HEK293T (cell line): Measurements from ENCODE around the gene SLC43A2.
"Not testable (repeated sequence)": the region's sequence is repeated elsewhere in the genome, so short reads cannot be mapped to it uniquely, and the experiment has no call there.

Source experiments
- CTCF ChIA-PET: fragments of 350-600 bp; formaldehyde crosslinking; extraction: SDS; loops from one replicate; lab custom pipeline; 2021; ENCODE audit warnings: antibody characterized with exemption, inconsistent platforms; lab: Yijun Ruan, JAX
- POLR2A ChIA-PET: fragments of 350-600 bp; formaldehyde crosslinking; extraction: SDS; loops from one replicate; lab custom pipeline; 2020; ENCODE audit warnings: antibody characterized with exemption, inconsistent platforms; lab: Yijun Ruan, JAX
- DNase-seq: peaks from one replicate; pipeline ENCODE4 v3.0.0; 2012; ENCODE audit warnings: mixed read lengths; ENCODE audit errors: extremely low spot score
- ARNT ChIP-seq: fragments of 450-650 bp; IDR thresholded peaks from 2 replicates; pipeline ENCODE4 v1.6.1; 2017; ENCODE audit warnings: mild to moderate bottlenecking
- BHLHE40 ChIP-seq: fragments of 450-650 bp; IDR thresholded peaks from 2 replicates; pipeline ENCODE4 v1.6.1; 2016; ENCODE audit warnings: mild to moderate bottlenecking, moderate library complexity, borderline replicate concordance
- CTBP1 ChIP-seq: fragments of 450-650 bp; IDR thresholded peaks from 2 replicates; pipeline ENCODE4 v1.6.1; 2016; ENCODE audit warnings: borderline replicate concordance
- ELF4 ChIP-seq: fragments of 450-650 bp; IDR thresholded peaks from 2 replicates; pipeline ENCODE4 v1.6.1; 2017; ENCODE audit warnings: antibody characterized with exemption
- FOXA1 ChIP-seq: fragments of 450-650 bp; IDR thresholded peaks from 2 replicates; pipeline ENCODE4 v1.6.1; 2016; ENCODE audit warnings: mild to moderate bottlenecking
- FOXK2 ChIP-seq: fragments of 450-650 bp; IDR thresholded peaks from 2 replicates; pipeline ENCODE4 v1.6.1; 2016; ENCODE audit warnings: mild to moderate bottlenecking
- FOXM1 ChIP-seq: fragments of 450-650 bp; IDR thresholded peaks from 2 replicates; pipeline ENCODE4 v1.6.1; 2017; ENCODE audit warnings: mild to moderate bottlenecking, borderline replicate concordance
- HDGF ChIP-seq: fragments of 450-650 bp; IDR thresholded peaks from 2 replicates; pipeline ENCODE4 v1.6.1; 2017; ENCODE audit warnings: antibody characterized with exemption, borderline replicate concordance
- L3MBTL2 ChIP-seq: fragments of 450-650 bp; conservative IDR thresholded peaks from 2 replicates; pipeline ENCODE4 v1.6.1; 2016; ENCODE audit warnings: mild to moderate bottlenecking
- LEF1 ChIP-seq: fragments of 450-650 bp; IDR thresholded peaks from 2 replicates; pipeline ENCODE4 v1.6.1; 2017; ENCODE audit warnings: mild to moderate bottlenecking, borderline replicate concordance
- NFRKB ChIP-seq: fragments of 450-650 bp; IDR thresholded peaks from 2 replicates; pipeline ENCODE4 v1.6.1; 2016; ENCODE audit warnings: mild to moderate bottlenecking, moderate library complexity
- SP1 ChIP-seq: fragments of 450-650 bp; IDR thresholded peaks from 2 replicates; pipeline ENCODE4 v1.6.1; 2017
- SUZ12 ChIP-seq: fragments of 450-650 bp; IDR thresholded peaks from 2 replicates; pipeline ENCODE4 v1.6.1; 2016; ENCODE audit warnings: mild to moderate bottlenecking
- TARDBP ChIP-seq: fragments of 450-650 bp; IDR thresholded peaks from 2 replicates; pipeline ENCODE4 v1.6.1; 2016
- ZNF384 ChIP-seq: fragments of 450-650 bp; IDR thresholded peaks from 2 replicates; pipeline ENCODE4 v1.6.1; 2016
- TF ChIP-seq, protein P1 (sequence below): fragments of 450-650 bp; IDR thresholded peaks from 2 replicates; pipeline ENCODE4 v1.6.1; 2016

The SLC43A2 gene

DNA sequence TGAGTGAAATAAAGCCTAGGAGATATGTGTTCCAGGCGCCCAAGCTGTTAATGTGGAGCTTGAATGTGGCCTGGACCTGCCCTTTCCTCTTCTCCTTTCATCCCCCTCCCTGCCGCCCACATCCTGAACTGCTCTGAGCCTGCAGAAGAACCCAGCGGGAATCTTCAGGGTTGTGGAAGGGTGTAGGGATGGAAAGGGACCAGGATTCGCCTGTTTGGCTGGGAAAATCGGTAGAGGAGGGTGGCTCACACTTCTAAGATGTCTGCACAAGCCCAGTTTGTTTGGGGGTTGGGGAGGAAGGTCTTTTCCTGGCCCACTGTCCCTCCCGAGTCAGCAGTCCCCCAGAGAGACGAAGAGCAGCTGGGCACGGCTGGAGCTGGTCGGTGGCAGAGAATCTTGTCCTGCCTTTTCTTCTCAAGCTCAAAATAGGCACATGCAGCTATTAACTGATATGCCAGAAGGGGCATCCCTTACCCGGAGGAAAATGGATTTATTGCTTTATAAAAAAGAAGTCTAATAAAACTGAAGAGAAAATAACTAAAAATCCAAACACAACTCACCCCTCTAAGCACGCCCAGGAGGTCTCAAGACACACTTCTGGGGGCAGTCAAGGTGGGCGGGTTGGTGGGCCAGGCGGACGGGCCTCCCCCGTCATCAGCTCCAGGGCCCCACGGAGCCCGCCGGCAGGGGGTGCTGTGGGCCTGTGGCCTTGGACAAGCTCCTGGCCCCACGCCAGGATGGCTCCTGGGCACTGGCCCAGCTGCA is 54.5 kb downstream of the SLC43A2 start:
- ChIA-PET CTCF (interaction anchor here (0.6 to 2.5 kb wide), 15 partner anchors 8 to 295 kb away, joined by 3 to 43 read pairs (median 5); partner anchors contain the start of genes PITPNA, RILP, SCARF1 and SLC43A2), POLR2A (interaction anchor here (0.6 to 1.6 kb wide), 6 partner anchors 44 to 75 kb away, joined by 3 to 7 read pairs (median 4); partner anchors contain the start of genes INPP5K and SLC43A2)
- TF ChIP-seq FOXK2 (no peak), BHLHE40 (no peak), HDGF (no peak), CTBP1 (no peak), L3MBTL2 (no peak)
- TF ChIP-seq, protein P1, sequence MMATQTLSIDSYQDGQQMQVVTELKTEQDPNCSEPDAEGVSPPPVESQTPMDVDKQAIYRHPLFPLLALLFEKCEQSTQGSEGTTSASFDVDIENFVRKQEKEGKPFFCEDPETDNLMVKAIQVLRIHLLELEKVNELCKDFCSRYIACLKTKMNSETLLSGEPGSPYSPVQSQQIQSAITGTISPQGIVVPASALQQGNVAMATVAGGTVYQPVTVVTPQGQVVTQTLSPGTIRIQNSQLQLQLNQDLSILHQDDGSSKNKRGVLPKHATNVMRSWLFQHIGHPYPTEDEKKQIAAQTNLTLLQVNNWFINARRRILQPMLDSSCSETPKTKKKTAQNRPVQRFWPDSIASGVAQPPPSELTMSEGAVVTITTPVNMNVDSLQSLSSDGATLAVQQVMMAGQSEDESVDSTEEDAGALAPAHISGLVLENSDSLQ: no peak
- peak; percentile 92 for DNase-seq

DNA sequence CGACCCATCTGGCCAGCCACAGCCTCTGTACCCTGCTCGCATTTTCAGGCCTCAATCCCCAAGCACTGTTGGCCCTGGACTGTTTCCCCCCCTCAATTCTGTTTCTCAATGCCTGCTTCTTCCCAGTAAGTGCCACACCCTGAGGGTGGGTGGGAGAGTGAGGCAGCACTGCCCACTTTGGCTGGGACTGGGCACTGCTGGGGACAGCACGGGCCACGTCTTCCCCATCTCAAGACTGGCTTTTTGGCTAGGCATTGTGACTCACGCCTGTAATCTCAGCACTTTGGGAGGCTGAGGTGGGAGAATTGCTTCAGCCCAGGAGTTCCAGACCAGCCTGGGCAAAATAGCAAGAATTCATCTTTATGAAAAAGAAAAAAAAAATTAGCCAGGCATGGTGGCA is 56.0 kb downstream of the SLC43A2 start:
- POLR2A ChIA-PET: interaction anchor here (1.8 kb wide), 1 partner anchor 57 kb away, joined by 6 read pairs; the partner anchor contains the start of gene SLC43A2
- not testable (repeated sequence) for DNase-seq
- CTCF ChIA-PET: interaction anchor here (0.7 to 2.5 kb wide), 2 partner anchors 57 to 118 kb away, joined by 3 to 43 read pairs; partner anchors contain the start of gene SLC43A2

DNA sequence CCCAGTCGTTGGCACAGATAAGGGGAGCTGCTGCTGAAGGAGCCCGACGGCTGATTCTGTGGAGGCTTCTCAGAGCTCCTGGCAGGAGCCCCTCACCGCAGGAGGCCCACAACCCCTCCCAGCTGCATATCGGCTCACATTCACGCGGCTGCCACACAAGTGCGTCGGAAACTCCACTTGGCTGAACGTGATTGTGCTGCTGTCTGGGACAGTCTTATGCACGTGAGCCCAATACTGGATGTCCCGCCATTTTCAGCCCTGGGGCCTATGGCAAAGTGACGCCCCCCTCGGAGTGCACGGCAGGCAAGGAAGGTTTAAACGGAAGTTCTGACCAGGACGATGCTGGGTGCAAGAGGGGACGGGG is 57.3 kb downstream of the SLC43A2 start:
- DNase-seq: no peak
- CTCF ChIA-PET: no interaction called here
- TF ChIP-seq, protein P1: no peak
- peak; percentile 19; the same call in 1 of the 2 replicates for TF ChIP-seq L3MBTL2
- no peak for TF ChIP-seq FOXM1
- no peak for TF ChIP-seq SP1
- no peak for TF ChIP-seq FOXA1
- POLR2A ChIA-PET: interaction anchor here (1.8 kb wide), 1 partner anchor 58 kb away, joined by 6 read pairs; the partner anchor contains the start of gene SLC43A2

DNA sequence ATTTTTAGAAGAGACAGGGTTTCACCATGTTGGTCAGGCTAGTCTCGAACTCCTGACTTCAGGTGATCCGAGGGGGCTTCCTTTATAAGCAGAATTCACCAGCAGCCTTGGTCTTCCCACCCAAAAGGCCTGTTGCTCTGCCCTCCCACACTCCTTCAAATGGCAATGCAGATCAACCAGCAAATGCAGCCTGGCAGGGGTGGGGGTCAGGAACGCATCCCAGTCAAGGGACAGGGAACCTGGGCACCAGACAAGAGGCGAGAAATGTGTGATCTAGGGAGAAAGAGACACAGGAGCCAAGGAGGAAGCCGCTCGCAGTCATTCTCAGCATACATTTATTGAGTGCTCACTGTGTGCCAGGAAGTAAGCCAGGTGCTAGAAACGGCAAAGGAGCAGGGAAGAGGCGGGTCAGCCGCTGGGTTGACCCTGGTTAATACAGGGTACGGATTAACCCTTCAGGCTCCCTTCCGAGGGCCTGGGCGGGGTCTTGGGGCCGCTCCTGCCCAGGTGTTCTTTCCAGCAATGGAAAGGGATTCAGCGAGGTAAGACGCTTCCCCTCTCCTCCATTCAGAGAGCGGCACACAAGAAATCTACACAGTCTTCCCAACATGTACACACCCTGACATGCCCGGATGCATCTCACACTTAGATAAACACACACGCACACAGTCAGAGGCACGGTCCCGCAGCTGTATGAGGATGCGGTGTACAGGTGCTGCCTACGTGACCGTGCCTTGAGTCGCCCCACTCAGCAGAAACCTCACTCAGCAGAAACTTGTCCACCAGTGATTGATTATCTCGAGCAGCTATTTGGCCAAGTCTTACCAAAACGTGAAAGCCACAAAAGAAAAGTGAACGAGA is 59.5 kb downstream of the SLC43A2 start:
- TF ChIP-seq SP1 (no peak), FOXA1 (no peak)
- CTCF ChIA-PET: no interaction called here
- POLR2A ChIA-PET: no interaction called here
- DNase-seq: no peak

DNA sequence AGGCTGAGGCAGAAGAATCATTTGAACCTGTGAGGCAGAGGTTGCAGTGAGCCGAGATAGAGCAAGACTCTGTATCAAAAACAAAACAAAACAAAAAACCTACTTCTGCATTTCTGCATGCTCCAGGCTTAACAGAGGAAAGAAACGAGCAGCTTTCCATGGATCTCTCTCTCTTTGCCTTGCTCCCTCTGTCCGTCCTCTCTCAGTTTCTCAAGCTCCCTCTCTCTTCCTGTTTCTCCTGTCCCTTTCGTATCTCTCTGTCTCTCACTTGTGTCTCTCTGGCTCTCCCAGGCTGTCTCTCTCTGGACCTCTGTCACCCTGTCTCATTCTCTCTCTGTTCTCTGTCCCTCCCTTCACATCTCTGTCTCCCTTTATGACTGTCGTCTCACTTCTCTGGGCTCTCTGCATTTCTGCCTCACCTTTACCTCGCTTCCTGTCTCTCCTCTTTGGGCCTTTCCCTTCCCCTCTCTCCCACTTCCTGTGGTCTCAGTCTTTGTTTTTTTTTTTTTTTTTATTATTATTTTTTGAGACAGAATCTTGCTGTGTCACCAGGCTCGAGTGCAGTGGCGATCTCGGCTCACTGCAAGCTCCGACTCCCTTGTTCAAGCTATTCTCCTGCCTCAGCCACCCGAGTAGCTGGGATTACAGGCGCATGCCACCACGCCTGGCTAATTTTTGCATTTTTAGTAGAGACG is 62.0 kb downstream of the SLC43A2 start:
- TF ChIP-seq CTBP1: no peak
- TF ChIP-seq ARNT: no peak
- no peak for TF ChIP-seq SUZ12
- no peak for TF ChIP-seq FOXA1
- POLR2A ChIA-PET: no interaction called here
- CTCF ChIA-PET: interaction anchor here (1.0 kb wide), 1 partner anchor 8 kb away, joined by 3 read pairs; no protein-coding TSS in a partner anchor
- no peak for DNase-seq

DNA sequence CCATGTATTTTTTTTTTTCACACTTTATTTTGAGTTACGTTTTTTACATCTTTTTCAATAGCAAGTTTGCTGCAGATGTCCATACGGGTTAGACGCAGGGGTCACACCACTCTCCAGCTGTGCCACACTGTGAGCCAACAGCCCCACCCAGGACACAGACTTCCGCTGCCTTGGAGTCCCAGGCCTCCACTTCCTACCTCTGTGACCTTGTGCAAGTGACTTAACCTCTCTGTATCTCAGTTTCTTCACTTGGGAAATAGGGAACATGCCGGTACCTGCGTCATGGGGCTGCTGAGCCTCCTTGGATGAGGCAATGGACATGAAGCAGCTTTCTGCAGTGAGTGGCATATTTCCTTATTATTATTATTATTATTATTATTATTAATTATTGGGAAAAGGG is 62.8 kb downstream of the SLC43A2 start:
- DNase-seq: no peak
- ChIA-PET POLR2A (no interaction called here), CTCF (interaction anchor here (1.0 kb wide), 1 partner anchor 9 kb away, joined by 3 read pairs; no protein-coding TSS in a partner anchor)
- TF ChIP-seq, protein P1: no peak
- no peak for TF ChIP-seq FOXM1
- TF ChIP-seq SUZ12: no peak
- TF ChIP-seq FOXA1: no peak
- no peak for TF ChIP-seq L3MBTL2
- no peak for TF ChIP-seq NFRKB
- no peak for TF ChIP-seq LEF1
- TF ChIP-seq ARNT: no peak
- no peak for TF ChIP-seq BHLHE40
- no peak for TF ChIP-seq SP1
- TF ChIP-seq HDGF: no peak
- no peak for TF ChIP-seq ELF4
- no peak for TF ChIP-seq TARDBP
- no peak for TF ChIP-seq ZNF384
- TF ChIP-seq CTBP1: no peak
- no peak for TF ChIP-seq FOXK2
